Cardiac fibroblast (primary cell): ENCODE results near the gene CDO1.
"Not testable (repeated sequence)": the region's sequence is repeated elsewhere in the genome, so short reads cannot be mapped to it uniquely, and the experiment has no call there.

Source experiments
- DNase-seq, 2 donors: peaks; one replicate each; pipeline versions ENCODE4 v3.0.0 to v3.0.0-alpha.2; 2010; ENCODE audit warnings: low read depth in 2 of 2
- H3K4me3 ChIP-seq, 2 donors: replicated peaks in 1 of 2; 1 replicate in 1 of 2; 2 replicates in 1 of 2; pipeline ENCODE4 v1.5.1; 2011; ENCODE audit warnings: low read depth in 2 of 2, low read length in 2 of 2, mild to moderate bottlenecking in 2 of 2, moderate library complexity in 1 of 2
- CTCF ChIP-seq: IDR thresholded peaks from one replicate; pipeline ENCODE4 v1.5.1; 2011; ENCODE audit warnings: low read depth, mild to moderate bottlenecking, low read length, inconsistent platforms

The CDO1 gene

GRCh38 chr5:115809946-115810345 is 6.5 kb downstream of the CDO1 start:
- no peak for TF ChIP-seq CTCF
- no peak overlapping the region for H3K4me3 ChIP-seq
- DNase-seq: no peak

DNA sequence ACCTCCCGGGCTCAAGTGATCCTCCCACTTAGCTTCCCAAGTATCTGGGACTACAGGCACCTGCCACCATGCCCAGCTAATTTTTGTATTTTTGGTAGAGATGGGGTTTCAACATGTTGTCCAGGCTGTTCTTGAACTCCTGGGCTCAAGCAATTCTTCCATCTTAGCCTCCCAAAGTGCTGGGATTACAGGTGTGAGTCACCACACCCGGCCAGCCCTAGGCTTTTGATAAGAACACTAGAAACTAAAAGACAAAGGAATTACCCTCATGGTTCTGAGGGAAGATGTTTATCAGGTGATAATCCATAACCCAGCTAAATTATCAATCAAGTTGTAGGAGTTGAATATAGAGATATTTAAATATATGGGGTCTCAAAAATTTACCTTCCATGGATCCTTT is 8.4 kb downstream of the CDO1 start:
- not testable (repeated sequence) for DNase-seq, H3K4me3 ChIP-seq

DNA sequence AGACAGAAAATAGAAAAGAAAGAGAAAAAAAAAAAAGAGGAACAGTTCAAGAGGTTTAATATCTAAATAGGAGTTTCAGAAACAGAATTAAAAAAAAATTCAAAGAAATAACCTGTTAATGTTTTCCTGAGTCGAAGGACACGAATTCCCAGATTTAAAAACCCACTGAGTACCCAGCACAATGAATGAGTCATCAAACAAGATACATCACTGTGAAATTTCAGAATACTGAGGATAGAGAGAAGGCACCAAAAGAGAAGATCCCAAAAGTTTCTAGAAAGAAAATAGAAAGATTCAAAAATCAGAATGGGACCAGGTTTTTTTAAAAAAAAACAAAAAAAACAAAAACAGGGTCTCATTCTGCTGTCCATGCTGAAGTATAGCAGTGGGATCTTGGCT is 8.8 kb downstream of the CDO1 start:
- no peak overlapping the region for H3K4me3 ChIP-seq
- no peak for DNase-seq
- TF ChIP-seq CTCF: no peak

DNA sequence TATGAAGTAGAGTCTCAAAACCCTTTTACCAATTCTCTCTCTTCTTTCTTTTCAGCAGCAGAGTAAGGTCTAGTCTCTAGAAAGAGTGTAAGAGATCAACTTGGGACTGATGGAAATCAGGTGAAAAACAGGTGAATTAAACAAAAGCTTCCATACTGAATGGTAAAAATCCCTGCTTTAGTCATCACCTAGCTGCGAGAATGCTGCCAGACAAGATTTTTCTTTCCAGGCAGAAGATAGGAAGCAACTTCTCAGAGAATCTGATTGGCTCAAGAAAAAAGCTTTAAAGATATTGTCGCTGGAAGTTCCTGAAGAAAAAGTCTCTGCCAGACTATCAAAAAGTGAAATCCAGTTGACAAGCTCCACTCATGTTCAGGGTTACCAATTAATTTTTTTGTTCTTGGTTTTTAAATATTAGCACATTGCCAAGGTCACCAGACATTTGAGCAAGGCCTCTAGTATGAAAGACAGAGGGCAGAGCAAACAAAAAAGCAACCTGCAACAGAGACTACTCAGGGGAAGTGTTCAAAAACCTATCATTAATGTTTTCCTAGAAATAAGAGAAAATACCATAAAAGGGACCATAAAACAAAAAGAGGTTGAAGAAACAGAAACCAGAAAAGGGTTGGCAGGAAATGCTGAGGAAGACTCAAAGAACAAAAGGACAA is 9.3 kb downstream of the CDO1 start:
- H3K4me3 ChIP-seq: no peak overlapping the region
- DNase-seq: no peak
- TF ChIP-seq CTCF: no peak

GRCh38 chr5:115801984-115802383 is 14.5 kb downstream of the CDO1 start:
- DNase-seq: no peak
- no peak for TF ChIP-seq CTCF
- no peak overlapping the region for H3K4me3 ChIP-seq

- TF ChIP-seq CTCF: no peak
- H3K4me3 ChIP-seq: no peak overlapping the region
- DNase-seq: no peak
These were observed 15.3 kb downstream of the CDO1 start for GRCh38 chr5:115801152-115801551.

DNA sequence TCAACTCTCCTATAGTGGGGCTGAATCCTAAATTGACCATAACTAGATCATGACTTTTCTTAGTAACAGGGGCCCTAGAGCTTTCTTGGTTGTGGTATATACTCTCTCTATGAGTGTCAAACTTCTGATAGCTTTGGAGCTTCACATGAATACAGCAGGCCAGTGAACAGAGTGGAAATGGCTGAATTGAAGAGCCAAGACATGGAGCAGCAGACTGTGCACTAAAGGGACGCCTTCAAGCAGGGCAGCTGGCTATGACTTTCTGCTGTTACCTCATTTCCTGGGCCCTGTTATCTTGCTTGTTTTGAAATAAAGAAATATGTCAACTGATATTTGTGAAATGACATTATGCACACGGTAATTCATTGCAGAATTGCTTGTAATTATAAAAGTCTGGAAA is 16.4 kb downstream of the CDO1 start:
- no peak for DNase-seq
- TF ChIP-seq CTCF: no peak
- no peak overlapping the region for H3K4me3 ChIP-seq
